HCT116 (cell line): Measurements from ENCODE around the gene PPP6R3.

Experiments
- CBX3 ChIP-seq: IDR thresholded peaks from 2 replicates; pipeline ENCODE4 v1.6.1; 2012; ENCODE audit warnings: low read depth
- EZH2phosphoT487 ChIP-seq: fragments of 200-600 bp; IDR thresholded peaks from 2 replicates; pipeline ENCODE4 v1.6.1; 2018; ENCODE audit warnings: antibody characterized with exemption, borderline replicate concordance
- POLR2A ChIP-seq: IDR thresholded peaks from 2 replicates; pipeline ENCODE4 v1.7.0; 2011; ENCODE audit warnings: borderline replicate concordance; ENCODE audit not compliant: insufficient read depth, insufficient read length; ENCODE audit errors: extremely low read depth
- RAD21 ChIP-seq: IDR thresholded peaks from 2 replicates; pipeline ENCODE4 v1.6.1; 2012; ENCODE audit warnings: low read depth, mild to moderate bottlenecking
- SIN3A ChIP-seq: IDR thresholded peaks from 2 replicates; pipeline ENCODE4 v1.6.1; 2012; ENCODE audit warnings: low read depth
- TCF7L2 ChIP-seq: IDR thresholded peaks from 2 replicates; pipeline ENCODE4 v1.7.0; 2011; ENCODE audit warnings: borderline replicate concordance, inconsistent platforms; ENCODE audit not compliant: insufficient read depth, insufficient read length; ENCODE audit errors: extremely low read depth
- YY1 ChIP-seq: IDR thresholded peaks from 2 replicates; pipeline ENCODE4 v1.6.1; 2011; ENCODE audit warnings: low read length, low read depth, moderate library complexity, mild to moderate bottlenecking; ENCODE audit not compliant: insufficient replicate concordance; ENCODE audit errors: extremely low read depth
- TF ChIP-seq, protein P1 (sequence below), 3 experiments: fragments of 200-600 bp in 1 of 3; sonication (generic) in 1 of 3; IDR thresholded peaks in 2 of 3; conservative IDR thresholded peaks in 1 of 3; 2 replicates each; pipeline ENCODE4 v1.5.1; 2012 to 2017; ENCODE audit warnings: low read depth in 2 of 3, low read length in 2 of 3, antibody characterized with exemption in 1 of 3, borderline replicate concordance in 1 of 3, control low read depth in 1 of 3, mild to moderate bottlenecking in 1 of 3, mixed read lengths in 1 of 3, mixed run types in 1 of 3, moderate library complexity in 1 of 3; ENCODE audit not compliant: insufficient read depth in 1 of 3
- TF ChIP-seq, protein P2 (sequence below): IDR thresholded peaks from 2 replicates; pipeline ENCODE4 v1.6.1; 2012; ENCODE audit warnings: low read depth
- TF ChIP-seq, protein P3 (sequence below): IDR thresholded peaks from 2 replicates; pipeline ENCODE4 v1.6.1; 2012

DNA sequence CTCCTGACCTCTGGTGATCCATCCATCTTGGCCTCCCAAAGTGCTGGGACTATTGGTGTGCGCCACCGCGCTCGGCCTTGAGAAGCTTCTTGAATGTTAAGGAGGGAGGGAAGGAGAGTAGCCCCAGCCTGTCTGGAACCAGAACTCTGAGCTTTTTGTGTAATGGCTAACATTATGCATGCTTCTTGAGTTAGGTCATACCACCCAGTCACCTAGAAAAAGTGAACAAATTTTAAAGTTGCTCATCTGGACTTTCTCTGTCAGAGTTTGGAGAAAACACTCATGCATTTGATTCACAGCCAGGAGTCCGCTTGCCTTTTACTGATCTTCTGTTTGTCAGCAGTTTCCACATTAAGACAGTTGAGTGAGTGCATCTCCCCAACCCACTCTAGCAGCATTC is 82.1 kb downstream of the PPP6R3 start:
- TF ChIP-seq POLR2A (no peak), TCF7L2 (no peak), YY1 (no peak), CBX3 (no peak), RAD21 (no peak), SIN3A (no peak), EZH2phosphoT487 (no peak)
- TF ChIP-seq, protein P1, sequence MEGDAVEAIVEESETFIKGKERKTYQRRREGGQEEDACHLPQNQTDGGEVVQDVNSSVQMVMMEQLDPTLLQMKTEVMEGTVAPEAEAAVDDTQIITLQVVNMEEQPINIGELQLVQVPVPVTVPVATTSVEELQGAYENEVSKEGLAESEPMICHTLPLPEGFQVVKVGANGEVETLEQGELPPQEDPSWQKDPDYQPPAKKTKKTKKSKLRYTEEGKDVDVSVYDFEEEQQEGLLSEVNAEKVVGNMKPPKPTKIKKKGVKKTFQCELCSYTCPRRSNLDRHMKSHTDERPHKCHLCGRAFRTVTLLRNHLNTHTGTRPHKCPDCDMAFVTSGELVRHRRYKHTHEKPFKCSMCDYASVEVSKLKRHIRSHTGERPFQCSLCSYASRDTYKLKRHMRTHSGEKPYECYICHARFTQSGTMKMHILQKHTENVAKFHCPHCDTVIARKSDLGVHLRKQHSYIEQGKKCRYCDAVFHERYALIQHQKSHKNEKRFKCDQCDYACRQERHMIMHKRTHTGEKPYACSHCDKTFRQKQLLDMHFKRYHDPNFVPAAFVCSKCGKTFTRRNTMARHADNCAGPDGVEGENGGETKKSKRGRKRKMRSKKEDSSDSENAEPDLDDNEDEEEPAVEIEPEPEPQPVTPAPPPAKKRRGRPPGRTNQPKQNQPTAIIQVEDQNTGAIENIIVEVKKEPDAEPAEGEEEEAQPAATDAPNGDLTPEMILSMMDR (IDR thresholded peaks at IDR 0.05 in 2 of 3, conservative IDR thresholded peaks at IDR 0.05 in 1 of 3; ENCODE audit: borderline replicate concordance in 1 of 3, insufficient read depth in 1 of 3, low read depth in 2 of 3, low read length in 2 of 3) = no peak
- TF ChIP-seq, protein P2, sequence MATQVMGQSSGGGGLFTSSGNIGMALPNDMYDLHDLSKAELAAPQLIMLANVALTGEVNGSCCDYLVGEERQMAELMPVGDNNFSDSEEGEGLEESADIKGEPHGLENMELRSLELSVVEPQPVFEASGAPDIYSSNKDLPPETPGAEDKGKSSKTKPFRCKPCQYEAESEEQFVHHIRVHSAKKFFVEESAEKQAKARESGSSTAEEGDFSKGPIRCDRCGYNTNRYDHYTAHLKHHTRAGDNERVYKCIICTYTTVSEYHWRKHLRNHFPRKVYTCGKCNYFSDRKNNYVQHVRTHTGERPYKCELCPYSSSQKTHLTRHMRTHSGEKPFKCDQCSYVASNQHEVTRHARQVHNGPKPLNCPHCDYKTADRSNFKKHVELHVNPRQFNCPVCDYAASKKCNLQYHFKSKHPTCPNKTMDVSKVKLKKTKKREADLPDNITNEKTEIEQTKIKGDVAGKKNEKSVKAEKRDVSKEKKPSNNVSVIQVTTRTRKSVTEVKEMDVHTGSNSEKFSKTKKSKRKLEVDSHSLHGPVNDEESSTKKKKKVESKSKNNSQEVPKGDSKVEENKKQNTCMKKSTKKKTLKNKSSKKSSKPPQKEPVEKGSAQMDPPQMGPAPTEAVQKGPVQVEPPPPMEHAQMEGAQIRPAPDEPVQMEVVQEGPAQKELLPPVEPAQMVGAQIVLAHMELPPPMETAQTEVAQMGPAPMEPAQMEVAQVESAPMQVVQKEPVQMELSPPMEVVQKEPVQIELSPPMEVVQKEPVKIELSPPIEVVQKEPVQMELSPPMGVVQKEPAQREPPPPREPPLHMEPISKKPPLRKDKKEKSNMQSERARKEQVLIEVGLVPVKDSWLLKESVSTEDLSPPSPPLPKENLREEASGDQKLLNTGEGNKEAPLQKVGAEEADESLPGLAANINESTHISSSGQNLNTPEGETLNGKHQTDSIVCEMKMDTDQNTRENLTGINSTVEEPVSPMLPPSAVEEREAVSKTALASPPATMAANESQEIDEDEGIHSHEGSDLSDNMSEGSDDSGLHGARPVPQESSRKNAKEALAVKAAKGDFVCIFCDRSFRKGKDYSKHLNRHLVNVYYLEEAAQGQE = no peak
- TF ChIP-seq, protein P3, sequence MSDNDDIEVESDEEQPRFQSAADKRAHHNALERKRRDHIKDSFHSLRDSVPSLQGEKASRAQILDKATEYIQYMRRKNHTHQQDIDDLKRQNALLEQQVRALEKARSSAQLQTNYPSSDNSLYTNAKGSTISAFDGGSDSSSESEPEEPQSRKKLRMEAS = no peak
